ENCODE data around the gene ZNF24. TPM values are rescaled to one million over a fixed set of nuclear protein-coding genes. Genes with fewer than 3 reads are reported as not detected.

Gene ZNF24
- total RNA-seq, 1 experiment from 2014 or later: 56.9 TPM

- Mint-ChIP-seq H3K36me3 (peaks cover 26% of the 10 kb centered on the region), H3K9me3 (peaks cover 34% of the 10 kb centered on the region), H3K4me1 (peaks cover 12% of the 10 kb centered on the region), H3K27me3 (ENCODE audit: low read depth) (no peaks in the 10 kb centered on the region), H3K27ac (peak overlapping the region; percentile 85), H3K4me3 (peak overlapping the region; percentile 99)
- POLR2A ChIA-PET: interaction anchor here (0.7 to 1.5 kb wide), 4 partner anchors 15 to 188 kb away, joined by 3 to 14 read pairs (median 6); no protein-coding TSS in a partner anchor
- DNase-seq (ENCODE audit: low spot score) (no peak), ATAC-seq (no peak)
- no peak for TF ChIP-seq EMX1 (CRISPR knock-in tag; IDR thresholded peaks at IDR 0.05)
- no peak for TF ChIP-seq ZBTB43 (CRISPR knock-in tag; IDR thresholded peaks at IDR 0.05)
- TF ChIP-seq ZBTB21 (CRISPR knock-in tag; IDR thresholded peaks at IDR 0.05; ENCODE audit: borderline replicate concordance): no peak
- no peak for TF ChIP-seq USF2 (CRISPR knock-in tag; IDR thresholded peaks at IDR 0.05)
- no peak for TF ChIP-seq ZNF416 (CRISPR knock-in tag; IDR thresholded peaks at IDR 0.05)
- TF ChIP-seq ZMAT4 (CRISPR knock-in tag; IDR thresholded peaks at IDR 0.05): no peak
- TF ChIP-seq KAT7 (CRISPR knock-in tag; IDR thresholded peaks at IDR 0.05; ENCODE audit: borderline replicate concordance): no peak
- TF ChIP-seq GRHL2 (CRISPR knock-in tag; IDR thresholded peaks at IDR 0.05; ENCODE audit: insufficient replicate concordance, severe bottlenecking): no peak
- no peak for TF ChIP-seq TEAD4 (CRISPR knock-in tag; IDR thresholded peaks at IDR 0.05)
- no peak for TF ChIP-seq ZNF121 (CRISPR knock-in tag; IDR thresholded peaks at IDR 0.05)
- TF ChIP-seq FOXP1 (CRISPR knock-in tag; IDR thresholded peaks at IDR 0.05; ENCODE audit: borderline replicate concordance): no peak
- no peak for TF ChIP-seq CREB1 (CRISPR knock-in tag; IDR thresholded peaks at IDR 0.05)
- CTCF ChIA-PET: interaction anchor here (1.2 to 2.0 kb wide), 2 partner anchors 22 to 66 kb away, joined by 4 to 7 read pairs; no protein-coding TSS in a partner anchor
Observed at GRCh38 chr18:35289293-35289692, 54.9 kb downstream of the ZNF24 start.

GRCh38 chr18:35284841-35285240 lies 59.4 kb downstream of the ZNF24 start:
- TF ChIP-seq GABPB1 (CRISPR knock-in tag; IDR thresholded peaks at IDR 0.05) (no peak), ZNF671 (CRISPR knock-in tag; IDR thresholded peaks at IDR 0.05) (no peak), ATF2 (CRISPR knock-in tag; IDR thresholded peaks at IDR 0.05; ENCODE audit: borderline replicate concordance, low read depth) (no peak), TEAD4 (CRISPR knock-in tag; IDR thresholded peaks at IDR 0.05) (no peak), E2F5 (CRISPR knock-in tag; IDR thresholded peaks at IDR 0.05) (no peak), JAZF1 (CRISPR knock-in tag; IDR thresholded peaks at IDR 0.05) (no peak), GTF2I (CRISPR knock-in tag; conservative IDR thresholded peaks at IDR 0.05) (no peak), MLX (CRISPR knock-in tag; IDR thresholded peaks at IDR 0.05) (no peak), ESRRA (CRISPR knock-in tag; IDR thresholded peaks at IDR 0.05; ENCODE audit: borderline replicate concordance) (no peak), ATF3 (CRISPR knock-in tag; conservative IDR thresholded peaks at IDR 0.05) (no peak)
- Mint-ChIP-seq H3K9me3 (peaks cover 46% of the 10 kb centered on the region), H3K4me3 (no peak overlapping the region), H3K4me1 (peaks cover 5% of the 10 kb centered on the region), H3K27ac (no peak overlapping the region), H3K36me3 (peaks cover 49% of the 10 kb centered on the region), H3K27me3 (ENCODE audit: low read depth) (no peaks in the 10 kb centered on the region)
- DNase-seq (ENCODE audit: low spot score): no peak
- CTCF ChIA-PET: no interaction called here
- POLR2A ChIA-PET: no interaction called here
- no peak for ATAC-seq

Measured in WTC11 (cell line).